HepG2 (cell line): ENCODE data around the gene ZNF616. TPM values are rescaled to one million over a fixed set of nuclear protein-coding genes. Genes with fewer than 3 reads are reported as not detected.

ENCODE experiments used
- ATF6 ChIP-seq: sonication (generic); formaldehyde crosslinking; conservative IDR thresholded peaks from 2 replicates; pipeline ENCODE4 v1.4.0; 2020; ENCODE audit warnings: missing genetic modification reagents
- BRCA1 ChIP-seq: sonication (generic); formaldehyde crosslinking; IDR thresholded peaks from 2 replicates; pipeline ENCODE4 v1.4.0; 2020; ENCODE audit warnings: missing genetic modification reagents
- DR1 ChIP-seq: sonication (generic); formaldehyde crosslinking; IDR thresholded peaks from 2 replicates; pipeline ENCODE4 v1.8.0; 2021; ENCODE audit warnings: mild to moderate bottlenecking, missing genetic modification reagents, inconsistent platforms
- GABPB1 ChIP-seq: IDR thresholded peaks from 2 replicates; pipeline ENCODE4 v1.6.1; 2016; ENCODE audit warnings: mild to moderate bottlenecking, missing genetic modification reagents, moderate library complexity, missing compliant biosample characterization
- HMGA1 ChIP-seq: sonication (generic); formaldehyde crosslinking; conservative IDR thresholded peaks from 2 replicates; pipeline ENCODE4 v1.4.0; 2020; ENCODE audit warnings: missing genetic modification reagents
- HMGXB3 ChIP-seq: sonication (generic); formaldehyde crosslinking; IDR thresholded peaks from 2 replicates; pipeline ENCODE4 v1.4.0; 2020; ENCODE audit warnings: missing genetic modification reagents, borderline replicate concordance
- IRF1 ChIP-seq: sonication (generic); formaldehyde crosslinking; IDR thresholded peaks from 2 replicates; pipeline ENCODE4 v1.4.0; 2020; ENCODE audit warnings: low read depth, mild to moderate bottlenecking, missing genetic modification reagents
- MIXL1 ChIP-seq: IDR thresholded peaks from 2 replicates; pipeline ENCODE4 v1.6.1; 2016
- NBN ChIP-seq: fragments of 450-650 bp; conservative IDR thresholded peaks from 2 replicates; pipeline ENCODE4 v1.6.1; 2017
- POLR2AphosphoS5 ChIP-seq: IDR thresholded peaks from 2 replicates; pipeline ENCODE4 v1.6.1; 2012; ENCODE audit warnings: low read depth, low read length
- TFE3 ChIP-seq: IDR thresholded peaks from 2 replicates; pipeline ENCODE4 v1.6.1; 2016
- U2AF2 ChIP-seq: fragments of 200-400 bp; formaldehyde crosslinking; IDR thresholded peaks from 2 replicates; pipeline ENCODE4 v1.6.1; 2017; ENCODE audit warnings: low read depth, mild to moderate bottlenecking, low read length
- ZNF264 ChIP-seq: sonication (generic); formaldehyde crosslinking; IDR thresholded peaks from 2 replicates; pipeline ENCODE4 v1.4.0; 2020; ENCODE audit warnings: missing genetic modification reagents
- ZNF281 ChIP-seq: sonication (generic); formaldehyde crosslinking; IDR thresholded peaks from 2 replicates; pipeline ENCODE4 v1.4.0; 2020; ENCODE audit warnings: missing genetic modification reagents, borderline replicate concordance
- ZNF33A ChIP-seq: sonication (generic); formaldehyde crosslinking; IDR thresholded peaks from 2 replicates; pipeline ENCODE4 v1.5.1; 2020; ENCODE audit warnings: missing genetic modification reagents, mild to moderate bottlenecking, moderate library complexity, borderline replicate concordance
- ZNF552 ChIP-seq: sonication (generic); formaldehyde crosslinking; IDR thresholded peaks from 2 replicates; pipeline ENCODE4 v1.9.0; 2022; ENCODE audit warnings: missing genetic modification reagents, mild to moderate bottlenecking, borderline replicate concordance
- ZNF746 ChIP-seq: sonication (generic); formaldehyde crosslinking; IDR thresholded peaks from 2 replicates; pipeline ENCODE4 v1.8.0; 2022; ENCODE audit warnings: mild to moderate bottlenecking, missing genetic modification reagents
- ZNF788 ChIP-seq: sonication (generic); formaldehyde crosslinking; IDR thresholded peaks from 2 replicates; pipeline ENCODE4 v1.5.0; 2020; ENCODE audit warnings: mild to moderate bottlenecking, missing genetic modification reagents, borderline replicate concordance
- polyA plus RNA-seq, 8 experiments: library from polyadenylated mRNA; depleted of rRNA in 3 of 8; stranded (reverse) in 7 of 8; unstranded in 1 of 8; fragments of >200 nt; fragmentation: Illumina TruSeq in 4 of 8; extraction: Trizol in 4 of 8; gene quantifications; 2 replicates each; pipeline versions ENCODE4 v1.2.1 to v1.2.3, GENCODE V29; 2011 to 2016; ENCODE audit warnings: low read depth in 4 of 8, missing spikeins in 1 of 8, mixed read lengths in 1 of 8; ENCODE audit not compliant: insufficient read depth in 1 of 8
- total RNA-seq, 5 experiments: library from RNA; depleted of rRNA; stranded (reverse); fragments of >200 nt; fragmentation: Illumina TruSeq; extraction: Trizol; gene quantifications; 2 replicates each; pipeline ENCODE4 v1.2.3, GENCODE V29; 2016; ENCODE audit warnings: low read depth in 1 of 5

The ZNF616 gene
- total and polyA plus RNA-seq, 2 of the 13 experiments (the other 11 are each of a cell fraction or from before 2014, with no cell fraction given): 2.2 to 10.4 TPM

- TF ChIP-seq BRCA1 (CRISPR knock-in tag) (no peak), ZNF33A (CRISPR knock-in tag) (0 out of 2 replicates have a peak, but pooled peaks have one; percentile 31), ATF6 (CRISPR knock-in tag) (no peak), DR1 (CRISPR knock-in tag) (peak; percentile 30; the same call in 1 of the 2 replicates), POLR2AphosphoS5 (peak; percentile 89), MIXL1 (CRISPR knock-in tag) (peak; percentile 9; the same call in 1 of the 2 replicates), HMGA1 (CRISPR knock-in tag) (no peak), ZNF281 (CRISPR knock-in tag) (no peak), HMGXB3 (CRISPR knock-in tag) (no peak), ZNF746 (CRISPR knock-in tag) (no peak), NBN (no peak), U2AF2 (no peak), IRF1 (CRISPR knock-in tag) (0 out of 2 replicates have a peak, but pooled peaks have one; percentile 17), ZNF788 (CRISPR knock-in tag) (no peak; the same call in 1 of the 2 replicates), ZNF552 (CRISPR knock-in tag) (no peak), ZNF264 (CRISPR knock-in tag) (no peak), TFE3 (CRISPR knock-in tag) (0 out of 2 replicates have a peak, but pooled peaks have one; percentile 34), GABPB1 (CRISPR knock-in tag) (peak; percentile 90)
Measured at GRCh38 chr19:52139252-52140031, at the start of gene ZNF616 (continued).
